NB4 (cell line): ENCODE data around the gene SOBP.

ENCODE experiments used
- MAX ChIP-seq: IDR thresholded peaks from 2 replicates; pipeline ENCODE4 v1.6.1; 2011; ENCODE audit warnings: low read depth, low read length
- MYC ChIP-seq: IDR thresholded peaks from 2 replicates; pipeline ENCODE4 v1.6.1; 2011; ENCODE audit warnings: low read depth, low read length
- POLR2A ChIP-seq: IDR thresholded peaks from 2 replicates; pipeline ENCODE4 v1.6.1; 2011; ENCODE audit warnings: mild to moderate bottlenecking; ENCODE audit not compliant: insufficient read length; ENCODE audit errors: extremely low read depth
- TF ChIP-seq, protein P1 (sequence below): IDR thresholded peaks from one replicate; pipeline ENCODE4 v1.5.1; 2012; ENCODE audit warnings: low read depth, low read length

GRCh38 chr6:107601406-107601805, 111.5 kb downstream of the SOBP start:
- TF ChIP-seq, protein P1, sequence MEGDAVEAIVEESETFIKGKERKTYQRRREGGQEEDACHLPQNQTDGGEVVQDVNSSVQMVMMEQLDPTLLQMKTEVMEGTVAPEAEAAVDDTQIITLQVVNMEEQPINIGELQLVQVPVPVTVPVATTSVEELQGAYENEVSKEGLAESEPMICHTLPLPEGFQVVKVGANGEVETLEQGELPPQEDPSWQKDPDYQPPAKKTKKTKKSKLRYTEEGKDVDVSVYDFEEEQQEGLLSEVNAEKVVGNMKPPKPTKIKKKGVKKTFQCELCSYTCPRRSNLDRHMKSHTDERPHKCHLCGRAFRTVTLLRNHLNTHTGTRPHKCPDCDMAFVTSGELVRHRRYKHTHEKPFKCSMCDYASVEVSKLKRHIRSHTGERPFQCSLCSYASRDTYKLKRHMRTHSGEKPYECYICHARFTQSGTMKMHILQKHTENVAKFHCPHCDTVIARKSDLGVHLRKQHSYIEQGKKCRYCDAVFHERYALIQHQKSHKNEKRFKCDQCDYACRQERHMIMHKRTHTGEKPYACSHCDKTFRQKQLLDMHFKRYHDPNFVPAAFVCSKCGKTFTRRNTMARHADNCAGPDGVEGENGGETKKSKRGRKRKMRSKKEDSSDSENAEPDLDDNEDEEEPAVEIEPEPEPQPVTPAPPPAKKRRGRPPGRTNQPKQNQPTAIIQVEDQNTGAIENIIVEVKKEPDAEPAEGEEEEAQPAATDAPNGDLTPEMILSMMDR: no peak
- TF ChIP-seq MAX (no peak), POLR2A (no peak), MYC (no peak)
